Brain pericyte (primary cell): ENCODE measurements around the gene DDX18.

Experiments
- DNase-seq: peaks from one replicate; pipeline ENCODE4 v3.0.0-alpha.2; 2012; ENCODE audit warnings: low read depth, low spot score

The DDX18 gene

GRCh38 chr2:117834992-117835391, 20.5 kb downstream of the DDX18 start:
- no peak for DNase-seq

DNA sequence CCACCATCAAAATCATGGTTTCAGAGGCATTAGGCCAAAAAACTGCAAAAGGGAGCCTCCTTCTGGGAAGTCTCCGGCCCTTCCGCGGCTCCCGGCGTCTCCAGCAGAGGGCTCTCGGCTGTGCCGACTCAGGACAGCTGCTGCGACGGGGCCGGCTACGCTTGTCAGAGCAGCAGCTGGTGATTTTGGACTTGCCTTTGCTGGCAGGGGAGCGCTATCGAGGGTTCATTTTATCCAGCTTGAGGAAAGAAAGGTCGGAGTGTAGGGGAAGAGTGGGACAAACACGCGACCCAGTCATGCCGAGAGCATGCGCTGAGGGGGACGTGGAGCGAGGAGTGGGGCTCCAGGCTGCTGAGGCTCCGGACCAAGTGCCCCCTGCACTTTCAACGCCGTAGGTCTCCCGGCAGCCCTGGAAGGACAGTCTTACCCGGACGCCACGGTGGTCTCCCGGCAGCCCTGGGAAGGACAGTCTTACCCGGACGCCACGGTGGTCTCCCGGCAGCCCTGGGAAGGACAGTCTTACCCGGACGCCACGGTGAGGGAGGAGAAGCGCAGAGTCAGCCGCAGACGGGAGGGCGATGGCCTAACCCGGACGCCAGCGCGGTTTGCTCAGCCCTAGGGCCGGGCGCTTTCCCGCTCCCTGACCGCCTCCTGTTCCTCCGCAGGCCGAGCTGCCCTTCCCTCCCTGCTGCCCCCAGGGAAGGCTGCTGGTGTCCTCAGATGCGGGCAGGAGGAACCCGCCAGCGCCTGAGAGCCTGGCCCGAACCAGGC, 21.7 kb downstream of the DDX18 start:
- DNase-seq: peak; percentile 48

GRCh38 chr2:117845304-117845703, 30.8 kb downstream of the DDX18 start:
- DNase-seq: no peak

GRCh38 chr2:117850015-117850414, 35.5 kb downstream of the DDX18 start:
- no peak for DNase-seq

- no peak for DNase-seq
Observed at GRCh38 chr2:117850461-117850860, 36.0 kb downstream of the DDX18 start.

DNA sequence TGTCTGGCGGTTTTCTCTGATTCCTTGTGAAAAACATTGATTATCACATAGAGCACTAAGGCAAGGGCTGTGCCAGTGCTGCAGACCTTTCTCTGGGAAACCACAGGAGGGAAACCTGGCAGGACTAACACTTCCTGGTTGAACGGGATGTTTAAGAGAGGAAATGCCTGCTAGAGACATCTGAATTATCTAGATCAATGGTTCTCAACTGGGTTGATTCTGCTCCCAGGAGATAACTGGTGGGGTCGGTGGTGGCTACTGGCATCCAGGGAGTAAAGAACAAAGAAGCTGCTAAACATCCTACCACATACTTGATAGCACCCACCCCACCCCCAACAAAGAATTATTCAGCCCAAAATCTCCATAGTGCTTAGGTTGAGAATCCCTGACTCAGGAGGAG, 37.5 kb downstream of the DDX18 start:
- DNase-seq: no peak

DNA sequence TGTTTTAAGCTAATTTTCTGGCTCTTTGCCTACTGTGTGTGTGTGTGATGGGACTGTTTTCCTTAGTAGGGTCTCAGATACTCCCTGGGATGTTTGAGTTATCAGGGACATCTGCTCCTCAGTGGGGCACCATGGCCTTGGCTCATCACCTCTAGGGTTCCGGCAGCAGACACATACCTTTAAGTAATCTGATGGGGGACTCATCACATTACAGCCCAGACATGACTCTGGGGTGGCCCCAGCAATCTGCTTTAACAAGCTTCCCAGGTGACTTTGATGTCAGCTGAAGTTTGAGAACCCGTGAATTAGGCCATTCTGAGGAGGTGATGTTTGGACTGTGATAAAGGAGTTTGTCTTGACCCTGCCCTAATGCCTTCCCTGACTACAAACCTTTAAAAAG, 38.8 kb downstream of the DDX18 start:
- no peak for DNase-seq

GRCh38 chr2:117853873-117854272, 39.4 kb downstream of the DDX18 start:
- no peak for DNase-seq

GRCh38 chr2:117854610-117855009, 40.1 kb downstream of the DDX18 start:
- DNase-seq: no peak

DNA sequence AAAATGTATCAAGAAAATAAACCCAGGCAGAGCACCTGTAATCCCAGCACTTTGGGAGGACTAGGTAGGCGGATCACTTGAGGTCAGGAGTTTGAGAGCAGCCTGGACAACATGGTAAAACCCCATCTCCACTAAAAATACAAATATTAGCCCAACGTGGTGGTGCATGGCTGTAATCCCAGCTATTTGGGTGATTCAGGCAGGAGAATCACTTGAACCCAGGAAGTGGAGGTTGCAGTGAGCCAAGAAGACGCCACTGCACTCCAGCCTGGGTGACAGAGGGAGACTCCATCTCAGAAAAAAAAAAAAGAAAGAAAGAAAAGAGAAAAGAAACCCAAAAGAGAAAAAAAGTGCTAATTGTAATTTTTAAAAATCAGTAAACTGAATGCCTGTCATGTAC, 41.4 kb downstream of the DDX18 start:
- DNase-seq: no peak

DNA sequence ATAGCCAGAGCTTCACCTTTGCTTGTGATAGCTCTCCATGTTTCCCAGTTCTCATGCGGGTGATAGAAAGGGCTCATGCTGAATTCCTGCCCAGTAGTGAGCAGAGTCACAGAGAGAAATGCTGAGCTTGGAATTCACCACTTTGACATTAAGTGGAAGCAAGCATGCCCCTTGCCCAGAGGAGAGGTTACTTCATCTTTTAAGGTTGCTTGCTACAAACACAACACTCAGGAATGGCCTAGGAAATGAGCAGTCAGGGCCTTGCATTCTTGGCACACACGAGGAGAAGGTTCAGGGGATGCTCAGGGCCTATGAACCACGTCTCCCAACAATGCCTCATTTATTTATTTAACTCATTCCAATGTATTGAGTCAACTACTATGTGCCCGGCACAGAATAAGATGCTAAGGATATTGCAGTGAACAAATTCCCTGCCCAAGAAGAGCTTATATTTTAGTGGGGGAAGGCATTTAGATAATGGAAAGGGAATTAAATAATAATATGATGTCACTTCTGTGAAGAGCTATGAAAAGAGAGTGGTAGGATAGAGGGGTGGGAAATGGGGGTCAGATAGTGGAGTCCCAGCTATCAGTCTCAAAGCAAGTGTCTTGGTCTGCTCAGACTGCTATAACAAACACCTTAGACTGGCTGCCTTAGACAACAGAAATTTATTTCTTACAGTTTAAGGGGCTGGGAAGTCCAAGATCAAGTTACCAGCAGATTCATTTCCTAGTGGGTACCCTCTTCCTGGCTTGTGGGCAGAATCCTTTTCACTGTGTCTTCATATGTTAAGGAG, 42.1 kb downstream of the DDX18 start:
- DNase-seq: peak; percentile 43

DNA sequence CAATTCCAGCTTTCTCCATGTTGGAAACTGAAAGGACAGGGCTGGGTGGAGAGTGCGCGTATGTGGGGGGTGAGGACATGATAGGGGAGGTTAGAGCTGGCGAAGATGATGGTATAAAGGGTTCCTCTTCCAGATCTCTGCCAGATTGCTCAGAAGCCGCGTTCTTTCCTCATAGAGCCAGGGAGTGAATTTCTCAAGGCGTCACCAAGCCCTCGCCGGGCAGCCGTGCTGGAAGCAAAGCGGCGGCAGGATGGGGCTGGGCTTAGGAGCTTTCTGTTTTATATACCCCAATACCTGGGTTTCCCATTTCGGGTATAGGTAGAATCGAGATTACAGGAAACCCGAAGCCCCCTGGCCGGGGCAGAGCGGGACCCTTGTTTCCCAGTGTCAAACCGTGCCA, 43.8 kb downstream of the DDX18 start:
- DNase-seq: no peak

DNA sequence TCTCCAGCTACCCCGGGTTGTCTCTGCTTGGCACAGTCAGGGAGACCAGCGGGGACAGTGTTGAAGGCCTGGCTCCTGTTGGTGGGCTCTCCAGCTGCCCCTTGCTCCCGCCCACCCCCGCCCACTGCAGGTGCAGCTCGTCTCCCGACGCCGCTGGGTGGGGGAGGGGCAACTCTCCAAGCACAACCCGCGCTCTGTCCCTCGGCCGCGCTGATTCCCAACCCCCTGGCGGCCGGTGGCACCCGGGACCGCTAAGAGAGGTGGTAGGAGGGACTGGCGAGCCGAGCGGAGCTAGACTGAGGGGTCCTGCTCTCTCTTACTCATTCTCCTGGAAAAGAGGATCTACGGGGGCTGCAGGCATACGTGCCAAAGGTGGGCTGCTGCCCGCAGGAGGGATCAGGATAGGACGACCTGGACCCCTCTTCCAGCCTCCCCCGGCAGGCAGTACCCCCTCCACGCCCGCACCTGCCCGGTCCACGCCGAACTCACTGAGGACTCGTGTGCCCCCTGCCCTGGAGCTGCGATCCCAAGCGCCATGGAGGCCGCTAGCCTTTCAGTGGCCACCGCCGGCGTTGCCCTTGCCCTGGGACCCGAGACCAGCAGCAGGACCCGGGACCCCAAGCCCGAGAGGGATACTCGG, 44.5 kb downstream of the DDX18 start:
- no peak for DNase-seq

DNA sequence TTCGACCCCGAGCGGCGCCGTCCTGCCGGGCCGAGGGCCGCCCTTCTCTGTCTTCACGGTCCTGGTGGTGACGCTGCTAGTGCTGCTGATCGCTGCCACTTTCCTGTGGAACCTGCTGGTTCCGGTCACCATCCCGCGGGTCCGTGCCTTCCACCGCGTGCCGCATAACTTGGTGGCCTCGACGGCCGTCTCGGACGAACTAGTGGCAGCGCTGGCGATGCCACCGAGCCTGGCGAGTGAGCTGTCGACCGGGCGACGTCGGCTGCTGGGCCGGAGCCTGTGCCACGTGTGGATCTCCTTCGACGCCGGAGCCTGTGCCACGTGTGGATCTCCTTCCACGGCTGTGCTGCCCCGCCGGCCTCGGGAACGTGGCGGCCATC, 45.0 kb downstream of the DDX18 start:
- no peak for DNase-seq

- no peak for DNase-seq
Observed at GRCh38 chr2:117859924-117860647, 45.6 kb downstream of the DDX18 start.

DNA sequence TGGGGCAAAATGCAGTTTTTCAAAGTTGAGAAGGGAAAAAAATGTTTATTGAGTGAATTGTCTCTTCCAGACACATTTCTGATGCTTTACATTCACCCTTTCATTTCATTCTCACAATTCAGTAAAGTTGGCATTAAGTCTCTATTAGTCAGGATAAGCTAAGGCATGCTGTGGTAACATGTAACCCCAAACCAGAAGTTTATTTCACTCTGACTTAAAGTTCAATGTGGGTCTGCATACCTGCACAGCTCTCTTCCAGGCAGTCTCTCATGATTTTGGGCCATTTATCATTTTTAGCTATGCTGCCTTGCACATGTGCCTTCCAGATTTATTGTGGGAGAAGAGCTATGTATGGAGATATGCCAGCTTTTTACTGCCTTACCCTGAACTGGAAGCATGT, 48.0 kb downstream of the DDX18 start:
- no peak for DNase-seq

DNA sequence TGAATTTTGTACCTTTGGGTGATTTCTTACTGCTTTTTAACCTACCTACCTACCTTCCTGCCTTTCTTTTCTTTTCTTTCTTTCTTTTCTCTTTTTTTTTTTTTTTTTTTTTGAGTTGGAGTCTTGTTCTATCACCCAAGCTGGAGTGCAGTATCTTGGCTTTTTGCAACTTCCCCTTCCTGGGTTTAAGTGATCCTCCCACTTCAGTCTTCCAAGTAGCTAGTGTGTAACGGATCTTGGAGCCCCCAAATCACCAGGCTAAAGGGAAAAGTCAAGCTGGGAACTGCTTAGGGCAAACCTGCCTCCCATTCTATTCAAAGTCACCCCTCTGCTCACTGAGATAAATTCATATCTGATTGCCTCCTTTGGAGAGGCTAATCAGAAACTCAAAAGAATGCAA, 61.3 kb downstream of the DDX18 start:
- no peak for DNase-seq

DNA sequence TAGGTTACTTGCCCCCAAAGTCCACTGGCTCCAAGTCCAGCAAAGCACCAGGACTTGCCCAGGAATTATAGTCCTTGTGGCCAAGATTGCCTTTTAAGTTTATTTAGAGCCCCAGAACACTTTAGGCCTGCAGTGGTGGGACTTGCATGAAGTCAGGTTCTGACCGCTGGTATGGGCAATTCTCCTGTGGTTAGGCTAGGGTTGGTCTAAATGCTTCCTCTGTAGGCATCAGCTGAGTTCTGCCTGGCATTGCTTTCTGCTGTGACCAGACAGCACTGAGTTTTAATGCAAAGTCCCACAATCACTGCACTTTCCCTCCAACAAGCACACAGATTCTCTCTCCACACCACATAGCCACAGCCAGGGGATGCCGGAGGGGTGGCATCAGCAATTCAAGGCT, 64.5 kb downstream of the DDX18 start:
- DNase-seq: no peak
